ENCODE data around the gene MTFMT. TPM values are rescaled to one million over a fixed set of nuclear protein-coding genes. Genes with fewer than 3 reads are reported as not detected.
A peak's percentile ranks its signal among the peaks of the same experiment; 100 is the strongest.

The MTFMT gene
- total RNA-seq, 1 experiment from 2014 or later, result 30.4 TPM

DNA sequence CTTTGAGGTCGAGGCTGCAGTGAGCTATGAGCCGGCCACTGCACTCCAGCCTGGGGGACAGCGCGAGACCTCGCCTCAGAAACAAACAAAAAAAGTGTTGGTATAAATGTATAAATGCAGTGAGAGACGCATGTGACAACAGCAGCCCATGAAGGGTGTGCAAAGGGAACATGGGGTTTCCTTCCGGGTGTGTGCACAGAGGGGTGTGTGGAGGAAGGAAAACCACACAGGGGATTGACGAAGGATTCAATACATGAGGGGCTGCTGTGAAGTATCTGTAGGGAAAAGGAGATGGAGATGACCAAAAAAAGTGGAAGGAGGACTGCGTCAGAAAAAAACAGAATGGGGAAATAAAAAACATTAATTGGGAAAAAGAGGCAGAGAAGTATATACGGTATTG, 1.1 kb downstream of the MTFMT start (continued):
- TF ChIP-seq POLR2A (IDR thresholded peaks at IDR 0.05; ENCODE audit: borderline replicate concordance, extremely low read depth, insufficient read depth, insufficient read length) (no peak), EGR1 (IDR thresholded peaks at IDR 0.05; ENCODE audit: low read depth) (no peak), ZNF274 (IDR thresholded peaks at IDR 0.05; ENCODE audit: low read depth, low read length) (no peak), YY1 (IDR thresholded peaks at IDR 0.05; ENCODE audit: extremely low read depth, insufficient replicate concordance, low read depth, low read length) (no peak)
- TF ChIP-seq, protein P1, sequence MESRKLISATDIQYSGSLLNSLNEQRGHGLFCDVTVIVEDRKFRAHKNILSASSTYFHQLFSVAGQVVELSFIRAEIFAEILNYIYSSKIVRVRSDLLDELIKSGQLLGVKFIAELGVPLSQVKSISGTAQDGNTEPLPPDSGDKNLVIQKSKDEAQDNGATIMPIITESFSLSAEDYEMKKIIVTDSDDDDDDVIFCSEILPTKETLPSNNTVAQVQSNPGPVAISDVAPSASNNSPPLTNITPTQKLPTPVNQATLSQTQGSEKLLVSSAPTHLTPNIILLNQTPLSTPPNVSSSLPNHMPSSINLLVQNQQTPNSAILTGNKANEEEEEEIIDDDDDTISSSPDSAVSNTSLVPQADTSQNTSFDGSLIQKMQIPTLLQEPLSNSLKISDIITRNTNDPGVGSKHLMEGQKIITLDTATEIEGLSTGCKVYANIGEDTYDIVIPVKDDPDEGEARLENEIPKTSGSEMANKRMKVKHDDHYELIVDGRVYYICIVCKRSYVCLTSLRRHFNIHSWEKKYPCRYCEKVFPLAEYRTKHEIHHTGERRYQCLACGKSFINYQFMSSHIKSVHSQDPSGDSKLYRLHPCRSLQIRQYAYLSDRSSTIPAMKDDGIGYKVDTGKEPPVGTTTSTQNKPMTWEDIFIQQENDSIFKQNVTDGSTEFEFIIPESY (IDR thresholded peaks at IDR 0.05; ENCODE audit: extremely low read depth, insufficient replicate concordance, low read length), result no peak
- TF ChIP-seq, protein P2, sequence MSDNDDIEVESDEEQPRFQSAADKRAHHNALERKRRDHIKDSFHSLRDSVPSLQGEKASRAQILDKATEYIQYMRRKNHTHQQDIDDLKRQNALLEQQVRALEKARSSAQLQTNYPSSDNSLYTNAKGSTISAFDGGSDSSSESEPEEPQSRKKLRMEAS (IDR thresholded peaks at IDR 0.05), result no peak

DNA sequence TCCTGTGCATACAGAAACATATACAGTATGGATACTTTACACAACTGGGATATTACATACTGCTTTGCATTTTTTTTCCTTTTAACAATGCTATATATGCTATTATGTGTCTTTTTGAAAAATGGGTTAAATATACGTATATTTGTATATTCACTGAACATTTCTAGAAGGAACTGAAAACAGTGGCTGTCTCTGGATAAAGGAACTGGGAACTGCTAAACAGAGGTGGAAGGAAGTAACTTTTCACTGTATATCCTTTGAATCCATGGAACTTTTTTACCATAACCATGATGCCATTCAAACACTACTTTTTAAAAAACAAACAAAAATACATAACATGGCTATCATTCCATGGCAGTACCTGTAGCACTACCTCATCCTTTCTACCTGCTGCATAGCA, 1.8 kb downstream of the MTFMT start:
- peaks cover 20% of the 10 kb centered on the region for H3K79me2 ChIP-seq (ENCODE audit: insufficient read depth, low read length)
- no peak overlapping the region for H3K9ac ChIP-seq (ENCODE audit: low read length)
- H3K4me2 ChIP-seq (ENCODE audit: low read length), result peak overlapping the region; percentile 81
- H3K9me3 ChIP-seq (ENCODE audit: control insufficient read depth in 1 of 2, insufficient read depth in 1 of 2, low read depth in 1 of 2, low read length in 2 of 2), result no peaks in the 10 kb centered on the region
- H3K27ac ChIP-seq (ENCODE audit: low read depth, low read length), result no peak overlapping the region
- CTCF ChIA-PET, result no interaction called here
- DNase-seq (ENCODE audit: low read depth, low spot score) (no peak), ATAC-seq (no peak)
- POLR2A ChIA-PET, result no interaction called here
- H3K4me1 ChIP-seq (ENCODE audit: control insufficient read depth in 1 of 2, insufficient read depth in 2 of 2, low read length in 2 of 2), result peaks cover 7 to 16% of the 10 kb centered on the region in 2 experiments; a peak in 3 of 4 replicates
- H3K27me3 ChIP-seq (ENCODE audit: insufficient read depth, low read length), result no peaks in the 10 kb centered on the region
- no peak overlapping the region for H3K4me3 ChIP-seq (replicated peaks in 1 of 2; ENCODE audit: low read depth in 1 of 2, low read length in 2 of 2)
- RAD21 ChIA-PET (ENCODE audit: low non-redundant PET in 1 of 2, low total read pairs in 2 of 2, uncharacterized antibody in 2 of 2, unreplicated experiment in 2 of 2), result no interaction called here
- no peaks in the 10 kb centered on the region for H3K9me2 ChIP-seq (ENCODE audit: insufficient read depth)
- BruUV-seq (replicated peaks), result no TSS peak
- peaks cover 25 to 28% of the 10 kb centered on the region in 2 experiments; a peak in 3 of 4 replicates for H3K36me3 ChIP-seq (ENCODE audit: control insufficient read depth in 1 of 2, insufficient read depth in 2 of 2, low read length in 2 of 2)
- H2AFZ ChIP-seq (ENCODE audit: low read depth, low read length, poor library complexity, severe bottlenecking), result no peak overlapping the region
- H4K20me1 ChIP-seq (ENCODE audit: insufficient read depth), result no peaks in the 10 kb centered on the region
- intact Hi-C loops (cut with micrococcal nuclease), result loop anchor here (10.0 kb wide), 1 partner anchor 293 kb away; no protein-coding TSS in a partner anchor
- no peak for TF ChIP-seq EGR1 (IDR thresholded peaks at IDR 0.05; ENCODE audit: low read depth)
- TF ChIP-seq EZH2 (IDR thresholded peaks at IDR 0.05), result no peak
- TF ChIP-seq, protein P3, sequence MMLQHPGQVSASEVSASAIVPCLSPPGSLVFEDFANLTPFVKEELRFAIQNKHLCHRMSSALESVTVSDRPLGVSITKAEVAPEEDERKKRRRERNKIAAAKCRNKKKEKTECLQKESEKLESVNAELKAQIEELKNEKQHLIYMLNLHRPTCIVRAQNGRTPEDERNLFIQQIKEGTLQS (IDR thresholded peaks at IDR 0.05), result no peak
- TF ChIP-seq POLR2A (IDR thresholded peaks at IDR 0.05; ENCODE audit: borderline replicate concordance, extremely low read depth, insufficient read depth, insufficient read length), result no peak
- TF ChIP-seq POLR2AphosphoS5 (IDR thresholded peaks at IDR 0.05; ENCODE audit: low read depth, low read length), result no peak
- no peak for TF ChIP-seq SP1 (IDR thresholded peaks at IDR 0.05; ENCODE audit: low read depth)
- TF ChIP-seq EZH2phosphoT487 (IDR thresholded peaks at IDR 0.05; ENCODE audit: borderline replicate concordance), result no peak
- TF ChIP-seq, protein P1 (IDR thresholded peaks at IDR 0.05; ENCODE audit: extremely low read depth, insufficient replicate concordance, low read length), result no peak
- TF ChIP-seq RAD21 (IDR thresholded peaks at IDR 0.05; ENCODE audit: low read depth), result no peak
- no peak for TF ChIP-seq SRF (IDR thresholded peaks at IDR 0.05; ENCODE audit: low read depth)
- TF ChIP-seq ELF1 (IDR thresholded peaks at IDR 0.05; ENCODE audit: borderline replicate concordance, low read depth), result no peak
- no peak for TF ChIP-seq SIN3A (IDR thresholded peaks at IDR 0.05; ENCODE audit: low read depth)
- TF ChIP-seq, protein P4, sequence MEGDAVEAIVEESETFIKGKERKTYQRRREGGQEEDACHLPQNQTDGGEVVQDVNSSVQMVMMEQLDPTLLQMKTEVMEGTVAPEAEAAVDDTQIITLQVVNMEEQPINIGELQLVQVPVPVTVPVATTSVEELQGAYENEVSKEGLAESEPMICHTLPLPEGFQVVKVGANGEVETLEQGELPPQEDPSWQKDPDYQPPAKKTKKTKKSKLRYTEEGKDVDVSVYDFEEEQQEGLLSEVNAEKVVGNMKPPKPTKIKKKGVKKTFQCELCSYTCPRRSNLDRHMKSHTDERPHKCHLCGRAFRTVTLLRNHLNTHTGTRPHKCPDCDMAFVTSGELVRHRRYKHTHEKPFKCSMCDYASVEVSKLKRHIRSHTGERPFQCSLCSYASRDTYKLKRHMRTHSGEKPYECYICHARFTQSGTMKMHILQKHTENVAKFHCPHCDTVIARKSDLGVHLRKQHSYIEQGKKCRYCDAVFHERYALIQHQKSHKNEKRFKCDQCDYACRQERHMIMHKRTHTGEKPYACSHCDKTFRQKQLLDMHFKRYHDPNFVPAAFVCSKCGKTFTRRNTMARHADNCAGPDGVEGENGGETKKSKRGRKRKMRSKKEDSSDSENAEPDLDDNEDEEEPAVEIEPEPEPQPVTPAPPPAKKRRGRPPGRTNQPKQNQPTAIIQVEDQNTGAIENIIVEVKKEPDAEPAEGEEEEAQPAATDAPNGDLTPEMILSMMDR (IDR thresholded peaks at IDR 0.05 in 2 of 3, conservative IDR thresholded peaks at IDR 0.05 in 1 of 3; ENCODE audit: borderline replicate concordance in 1 of 3, insufficient read depth in 1 of 3, low read depth in 2 of 3, low read length in 2 of 3), result no peak
- TF ChIP-seq ZNF274 (IDR thresholded peaks at IDR 0.05; ENCODE audit: low read depth, low read length), result no peak
- TF ChIP-seq YY1 (IDR thresholded peaks at IDR 0.05; ENCODE audit: extremely low read depth, insufficient replicate concordance, low read depth, low read length), result no peak

All from HCT116 (cell line).